ENCODE data around the gene MYCBP. TPM values are rescaled to one million over a fixed set of nuclear protein-coding genes. Genes with fewer than 3 reads are reported as not detected.

The MYCBP gene
- total RNA-seq, 2 donors from 2014 or later: 34.6 to 38.1 TPM

DNA sequence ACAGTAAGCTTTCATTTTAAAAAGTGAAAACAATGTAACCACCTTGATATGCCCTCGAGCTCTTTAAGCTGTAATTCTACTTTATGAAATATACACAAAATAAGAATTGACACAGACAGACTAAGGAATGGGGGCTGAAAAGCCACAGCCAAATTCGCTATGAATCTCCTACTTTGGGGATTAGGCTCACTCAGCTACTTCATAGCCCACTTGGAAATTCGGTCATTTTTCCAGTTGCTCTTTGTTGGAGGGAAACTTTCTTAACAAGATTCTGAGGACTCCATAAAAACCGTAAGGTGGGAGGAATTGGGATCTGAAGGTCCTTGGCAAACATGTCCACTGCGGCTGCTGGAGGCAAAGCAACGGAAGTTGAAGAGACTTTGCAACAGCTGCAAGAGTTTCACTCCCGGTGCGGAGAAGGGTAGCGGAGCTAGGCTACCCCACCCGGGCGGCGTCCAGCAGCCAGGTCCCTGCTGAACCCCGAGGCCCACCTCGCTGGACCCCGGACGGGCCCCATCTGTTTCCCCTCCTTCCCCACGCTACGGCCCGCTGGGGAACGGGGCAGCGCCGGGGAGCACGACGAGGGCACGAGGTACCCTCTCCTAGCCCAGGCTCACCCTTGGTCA is 634 bp downstream of the MYCBP start:
- H3K9ac ChIP-seq (ENCODE audit: extremely low read depth, low read length, poor library complexity, severe bottlenecking): peak overlapping the region; percentile 51
- WGBS, 2 experiments (ENCODE audit: insufficient coverage in 1 of 2, insufficient read length in 1 of 2): 8 to 17% methylated on average over 6 to 25 of the region's 25 CpGs
- Mint-ChIP-seq H3K4me1 (peaks cover 17% of the 10 kb centered on the region), H3K36me3 (ENCODE audit: low read depth) (peaks cover 11% of the 10 kb centered on the region), H3K27ac (no peak overlapping the region), H3K9me3 (no peaks in the 10 kb centered on the region), H3K27me3 (ENCODE audit: insufficient read depth) (no peaks in the 10 kb centered on the region), H3K4me3 (peak overlapping the region; percentile 82)
- no peaks in the 10 kb centered on the region for H3K9me3 ChIP-seq (ENCODE audit: control insufficient read depth, low read length)
- TF ChIP-seq CTCF (conservative IDR thresholded peaks at IDR 0.05): no peak
- H3K4me3 ChIP-seq (ENCODE audit: low read length): peak overlapping the region; percentile 94
- H3K36me3 ChIP-seq (ENCODE audit: control insufficient read depth, insufficient read depth, low read length): no peaks in the 10 kb centered on the region
- no peaks in the 10 kb centered on the region for H3K27me3 ChIP-seq (ENCODE audit: control insufficient read depth, insufficient read depth, low read length, poor library complexity, severe bottlenecking)
- DNase-seq: no peak
- H3K4me1 ChIP-seq (ENCODE audit: control insufficient read depth, insufficient read depth, low read length): no peaks in the 10 kb centered on the region
- no peak overlapping the region for H3K27ac ChIP-seq (ENCODE audit: low read depth, low read length)

DNA sequence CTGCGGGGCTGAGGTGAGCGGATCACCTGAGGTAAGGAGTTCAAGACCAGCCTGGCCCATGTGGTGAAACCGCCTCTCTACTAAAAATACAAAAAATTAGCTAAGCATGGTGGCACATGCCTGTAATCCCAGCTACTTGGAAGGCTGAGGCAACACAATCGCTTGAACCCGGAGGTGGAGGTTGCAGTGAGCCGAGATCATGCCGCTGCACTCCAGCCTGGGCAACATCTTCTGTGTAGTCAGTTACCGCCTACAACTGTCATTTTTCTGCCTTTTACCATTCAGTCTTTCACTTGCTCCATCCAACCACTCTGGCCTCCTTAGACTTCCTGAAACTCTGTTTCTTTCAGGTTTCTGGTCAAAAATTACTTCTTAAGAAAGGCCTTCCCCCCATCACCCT is 2.2 kb downstream of the MYCBP start:
- 94 to 96% methylated on average over 8 of the region's 8 CpGs for WGBS, 2 experiments (ENCODE audit: insufficient coverage in 1 of 2, insufficient read length in 1 of 2)
- H3K9me3 ChIP-seq (ENCODE audit: control insufficient read depth, low read length): no peaks in the 10 kb centered on the region

DNA sequence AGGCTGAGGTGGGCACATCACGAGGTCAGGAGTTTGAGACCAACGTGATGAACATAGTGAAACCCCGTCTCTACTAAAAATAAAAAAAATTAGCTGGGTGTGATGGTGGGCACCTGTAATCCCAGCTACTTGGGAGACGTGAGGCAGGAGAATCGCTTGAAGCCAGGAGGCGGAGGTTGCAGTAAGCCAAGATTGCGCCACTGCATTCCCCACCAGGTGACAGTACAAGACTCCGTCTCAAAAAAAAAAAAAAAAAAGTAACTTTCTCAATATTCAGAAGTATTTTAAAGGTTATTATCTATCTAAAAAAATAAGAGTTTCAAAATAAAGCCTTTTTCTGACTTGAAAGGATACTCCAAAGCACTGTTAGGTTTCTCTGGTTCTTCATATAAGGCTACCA is 5.9 kb downstream of the MYCBP start:
- H3K36me3 Mint-ChIP-seq (ENCODE audit: low read depth): peaks cover 23% of the 10 kb centered on the region
- peaks cover 9% of the 10 kb centered on the region for H3K4me1 Mint-ChIP-seq
- Histone ChIP-seq H3K27me3 (ENCODE audit: control insufficient read depth, insufficient read depth, low read length, poor library complexity, severe bottlenecking) (no peaks in the 10 kb centered on the region), H3K4me3 (ENCODE audit: low read length) (no peak overlapping the region), H3K9ac (ENCODE audit: extremely low read depth, low read length, poor library complexity, severe bottlenecking) (no peak overlapping the region), H3K9me3 (ENCODE audit: control insufficient read depth, low read length) (no peaks in the 10 kb centered on the region), H3K27ac (ENCODE audit: low read depth, low read length) (no peak overlapping the region), H3K4me1 (ENCODE audit: control insufficient read depth, insufficient read depth, low read length) (no peaks in the 10 kb centered on the region), H3K36me3 (ENCODE audit: control insufficient read depth, insufficient read depth, low read length) (peaks cover 19% of the 10 kb centered on the region)
- no peak overlapping the region for H3K4me3 Mint-ChIP-seq
- no peak for TF ChIP-seq CTCF (conservative IDR thresholded peaks at IDR 0.05)
- WGBS, 2 experiments (ENCODE audit: insufficient coverage in 1 of 2, insufficient read length in 1 of 2): 92 to 98% methylated on average over 4 to 7 of the region's 8 CpGs
- H3K27ac Mint-ChIP-seq: no peak overlapping the region
- DNase-seq: no peak
- no peaks in the 10 kb centered on the region for H3K9me3 Mint-ChIP-seq
- no peaks in the 10 kb centered on the region for H3K27me3 Mint-ChIP-seq (ENCODE audit: insufficient read depth)

More for the DNA sequence above, 2.2 kb downstream of the MYCBP start:
- peaks cover 14% of the 10 kb centered on the region for H3K36me3 Mint-ChIP-seq (ENCODE audit: low read depth)
- H3K27me3 Mint-ChIP-seq (ENCODE audit: insufficient read depth): no peaks in the 10 kb centered on the region
- Histone ChIP-seq H3K9ac (ENCODE audit: extremely low read depth, low read length, poor library complexity, severe bottlenecking) (no peak overlapping the region), H3K27ac (ENCODE audit: low read depth, low read length) (no peak overlapping the region), H3K36me3 (ENCODE audit: control insufficient read depth, insufficient read depth, low read length) (no peaks in the 10 kb centered on the region), H3K4me3 (ENCODE audit: low read length) (no peak overlapping the region), H3K4me1 (ENCODE audit: control insufficient read depth, insufficient read depth, low read length) (no peaks in the 10 kb centered on the region), H3K27me3 (ENCODE audit: control insufficient read depth, insufficient read depth, low read length, poor library complexity, severe bottlenecking) (no peaks in the 10 kb centered on the region)
- no peak overlapping the region for H3K4me3 Mint-ChIP-seq
- H3K9me3 Mint-ChIP-seq: no peaks in the 10 kb centered on the region
- no peak for TF ChIP-seq CTCF (conservative IDR thresholded peaks at IDR 0.05)
- peaks cover 17% of the 10 kb centered on the region for H3K4me1 Mint-ChIP-seq
- no peak for DNase-seq
- H3K27ac Mint-ChIP-seq: no peak overlapping the region
